Measurements from ENCODE around the gene DEPDC1B.

GRCh38 chr5:60583616-60584015 is 116.3 kb downstream of the DEPDC1B start:
- no peak for TF ChIP-seq CTCF (conservative IDR thresholded peaks at IDR 0.05)
- no peak for TF ChIP-seq EZH2 (IDR thresholded peaks at IDR 0.05; ENCODE audit: low read depth)
